HG02852 (cell line): Measurements from ENCODE around the gene PTPRE.

ENCODE experiments used
- ATAC-seq: cut with Tn5 transposase; IDR thresholded peaks from one replicate; pipeline ENCODE4 v1.9.1; 2021; ENCODE audit warnings: mild to moderate bottlenecking, moderate library complexity; ENCODE audit not compliant: unreplicated experiment

PTPRE gene

DNA sequence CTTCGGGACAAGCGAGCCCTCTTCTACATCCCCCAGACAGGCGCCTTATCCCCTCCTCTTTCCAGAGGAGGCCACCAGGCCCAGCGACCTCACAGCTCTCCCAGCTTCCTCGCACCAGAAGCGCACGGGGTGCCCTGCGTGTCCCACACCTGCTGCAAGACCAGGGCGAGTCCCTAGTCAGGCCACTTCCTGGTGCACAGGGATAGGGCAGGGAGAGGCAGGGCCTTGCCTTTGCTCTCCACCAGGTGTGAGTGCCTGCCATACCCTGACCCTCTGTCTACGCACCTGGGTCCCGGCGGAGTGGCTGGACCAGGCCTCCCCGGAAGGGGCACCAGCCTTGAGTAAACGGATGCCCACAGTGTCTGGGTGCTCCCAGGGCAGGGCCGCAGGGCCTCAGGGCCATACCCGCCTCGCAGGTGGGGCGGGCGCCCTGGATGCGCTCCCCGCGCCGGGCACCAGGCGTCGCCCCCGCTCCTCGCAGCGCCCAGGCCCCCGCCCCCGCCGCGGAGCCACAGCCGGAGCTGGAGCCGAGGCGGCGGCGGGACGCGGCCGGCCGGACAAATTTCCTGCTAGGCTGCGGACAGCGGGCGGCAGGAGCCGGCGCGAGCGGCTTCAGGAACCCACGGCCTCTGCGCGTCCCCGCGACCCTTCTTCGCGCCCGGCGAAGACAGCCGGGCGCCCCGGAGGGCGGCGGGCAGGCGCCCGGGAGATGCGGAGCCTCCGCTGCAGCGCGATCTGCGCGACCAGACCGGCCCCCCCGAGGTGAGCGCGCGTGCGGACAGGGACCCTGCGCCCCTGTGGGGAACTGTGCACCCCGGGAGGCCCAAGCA, at the start of gene PTPRE:
Gene PTPRE, plus strand, starts transcription at position 556 of the 830 bp plus-strand sequence. CDS start 133,779 bp downstream, outside the sequence.
- peak; percentile 76 for ATAC-seq

- ATAC-seq: no peak
Observed at GRCh38 chr10:127860592-127860991, 46.3 kb upstream of the PTPRE start.

GRCh38 chr10:127863231-127863825, 43.6 kb upstream of the PTPRE start:
- no peak for ATAC-seq

GRCh38 chr10:127866276-127867013, 40.5 kb upstream of the PTPRE start:
- no peak for ATAC-seq

DNA sequence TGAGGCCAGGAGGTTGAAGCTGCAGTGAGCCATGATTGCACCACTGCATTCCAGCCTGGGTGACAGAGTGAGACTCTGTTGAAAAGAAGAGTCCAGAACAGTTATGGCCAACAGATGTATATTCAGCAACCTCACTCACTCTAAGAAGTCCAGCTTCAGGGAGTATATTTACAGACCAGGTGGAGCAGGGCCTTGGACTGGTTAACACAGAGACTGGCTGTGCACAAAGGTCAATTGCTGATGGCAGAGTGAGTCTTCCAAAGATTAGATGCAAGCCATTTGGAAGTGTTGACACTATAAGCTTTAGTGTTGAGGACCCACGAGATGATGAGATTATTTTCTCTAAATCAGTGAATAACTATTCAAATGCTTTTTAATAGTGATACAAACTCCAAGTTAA, 39.1 kb upstream of the PTPRE start:
- ATAC-seq: no peak

DNA sequence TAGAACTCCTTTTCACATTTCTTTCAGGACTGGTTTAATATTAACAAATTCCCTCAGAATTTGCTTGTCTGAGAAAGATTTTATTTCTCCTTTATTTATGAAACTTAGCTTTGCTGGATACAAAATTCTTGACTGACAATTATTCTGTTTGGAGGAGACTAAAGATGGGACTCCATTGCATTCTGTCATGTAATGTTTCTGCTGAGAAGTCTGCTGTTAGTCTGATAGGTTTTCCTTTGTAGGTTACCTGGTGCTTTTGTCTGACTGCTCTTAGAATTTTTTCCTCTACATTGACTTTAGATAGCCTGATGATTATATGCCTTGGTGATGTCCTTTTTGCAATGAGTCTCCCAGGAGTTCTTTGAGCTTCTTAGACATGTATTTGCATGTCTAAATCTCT, 37.6 kb upstream of the PTPRE start:
- no peak for ATAC-seq

DNA sequence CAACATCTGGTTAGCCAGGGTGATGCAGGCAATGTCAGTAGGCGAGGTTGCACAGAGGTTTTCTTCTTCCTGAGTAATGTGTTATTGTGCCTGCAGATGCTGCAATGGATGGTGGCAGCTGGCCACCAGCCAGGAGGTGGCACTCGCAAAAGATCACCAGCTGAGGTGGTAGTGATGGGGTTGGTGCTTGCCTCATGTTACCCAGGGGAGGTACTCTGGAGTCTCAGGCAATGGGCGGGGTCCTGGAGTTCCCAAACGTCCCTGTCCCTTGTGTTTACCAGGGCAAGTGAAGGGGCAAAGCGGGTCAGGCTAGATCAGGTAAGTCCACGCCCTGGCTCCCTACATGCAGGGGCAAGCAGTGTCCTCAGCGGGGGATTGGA, 35.3 kb upstream of the PTPRE start:
- no peak for ATAC-seq

GRCh38 chr10:127872011-127872761, 34.7 kb upstream of the PTPRE start:
- ATAC-seq: no peak

GRCh38 chr10:127872871-127873600, 33.9 kb upstream of the PTPRE start:
- no peak for ATAC-seq

GRCh38 chr10:127873901-127874470, 32.9 kb upstream of the PTPRE start:
- no peak for ATAC-seq

- no peak for ATAC-seq
Observed at GRCh38 chr10:127874671-127875448, 32.0 kb upstream of the PTPRE start.

DNA sequence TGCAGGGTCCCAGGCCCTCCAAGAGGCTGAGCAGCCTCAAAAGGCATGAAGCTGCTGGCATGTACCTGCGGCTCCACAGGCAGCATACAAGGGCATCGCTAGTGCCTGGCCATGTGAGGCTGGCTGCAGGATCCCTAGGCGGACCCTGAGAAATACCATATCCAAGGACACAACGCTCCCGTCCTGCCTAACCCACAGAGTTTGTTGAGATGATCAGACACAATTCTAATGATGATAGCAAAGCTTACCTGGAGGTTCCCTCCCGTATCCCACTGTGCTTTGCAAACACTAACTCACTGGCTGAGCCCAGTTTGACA, 31.5 kb upstream of the PTPRE start:
- ATAC-seq: no peak

GRCh38 chr10:127875916-127876315, 31.0 kb upstream of the PTPRE start:
- no peak for ATAC-seq

GRCh38 chr10:127877116-127877515, 29.8 kb upstream of the PTPRE start:
- ATAC-seq: no peak

- ATAC-seq: no peak
Observed at GRCh38 chr10:127877699-127878098, 29.2 kb upstream of the PTPRE start.

DNA sequence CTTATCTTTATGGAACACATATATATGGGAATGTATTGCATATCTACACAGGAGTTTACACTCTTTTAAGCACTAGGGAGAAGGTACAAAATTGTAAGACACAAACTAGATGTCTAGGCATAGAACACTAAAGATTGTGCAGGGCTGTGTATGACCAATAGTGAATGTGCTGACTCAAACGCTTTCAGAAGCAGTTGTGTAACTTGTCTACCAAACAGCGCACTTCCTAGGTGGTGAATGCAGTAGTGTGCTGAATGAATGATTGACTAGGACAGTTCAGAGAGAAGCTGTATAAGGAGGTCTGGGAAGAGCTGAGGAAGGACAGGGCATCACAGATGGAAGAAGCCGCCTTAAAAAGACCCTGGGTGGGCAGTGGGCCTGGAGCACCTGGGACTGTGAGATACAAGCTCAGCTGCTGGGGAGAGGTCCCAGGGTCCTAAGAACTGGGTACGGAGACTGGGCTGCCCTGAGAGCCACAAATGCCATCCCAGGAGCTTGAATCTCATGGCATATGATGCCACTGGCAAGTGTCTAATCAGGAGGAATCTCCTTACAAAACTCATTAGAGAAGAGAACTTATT, 28.3 kb upstream of the PTPRE start:
- ATAC-seq: no peak

DNA sequence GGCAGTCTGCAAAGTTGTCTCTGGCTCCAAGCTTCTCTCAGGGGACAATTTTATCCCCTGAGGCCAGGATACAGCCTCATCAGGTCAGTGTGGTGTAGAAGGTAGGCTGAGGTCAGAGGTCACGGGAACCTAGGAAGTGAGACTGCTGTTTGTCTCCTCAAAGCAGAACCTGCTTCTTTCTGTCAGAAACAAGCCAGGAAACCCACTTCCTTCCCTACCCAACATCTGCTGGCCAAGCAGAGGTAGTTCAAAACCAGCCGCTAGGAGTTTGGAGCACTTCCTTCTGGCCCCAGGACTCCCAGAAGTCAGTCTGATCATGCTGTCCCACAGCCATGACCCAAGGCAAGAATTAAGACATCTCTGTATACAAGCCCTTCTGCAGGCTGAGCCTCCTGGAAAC, 26.3 kb upstream of the PTPRE start:
- no peak for ATAC-seq

DNA sequence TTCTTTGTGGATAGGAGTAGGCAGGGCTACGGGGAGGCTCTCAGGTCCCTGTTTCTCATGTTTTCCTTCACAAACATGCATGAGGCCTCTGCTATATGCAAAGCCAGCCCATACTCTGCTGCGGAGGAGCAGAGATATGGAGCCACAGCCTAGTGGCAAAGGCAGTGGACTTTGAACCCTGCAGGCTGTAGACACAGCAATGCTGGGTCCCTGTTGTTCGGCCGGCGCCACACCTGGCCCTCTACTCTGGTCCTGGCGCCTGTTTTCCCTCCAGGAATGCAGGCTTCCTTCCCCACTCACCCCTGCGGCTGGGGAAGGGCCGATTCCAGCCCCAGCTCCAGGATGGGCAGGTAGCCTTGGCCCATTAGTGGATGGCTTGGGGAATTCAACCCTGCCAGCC, 25.6 kb upstream of the PTPRE start:
- ATAC-seq: no peak

GRCh38 chr10:127882391-127882790, 24.5 kb upstream of the PTPRE start:
- ATAC-seq: no peak
